GM12892 (cell line): ENCODE measurements around the gene SATB2.

Experiments used
- DNase-seq: peaks from one replicate; pipeline ENCODE4 v3.0.0; 2011; ENCODE audit not compliant: insufficient read length
- FAIRE-seq: peaks from 2 replicates; lab custom pipeline; 2011; peaks lifted over from hg19 to GRCh38; lab: Jason Lieb, UNC
- POLR2A ChIP-seq: IDR thresholded peaks from 2 replicates; pipeline ENCODE4 v1.6.1; 2011; ENCODE audit warnings: low read depth, low read length, control low read depth
- POLR2AphosphoS5 ChIP-seq: IDR thresholded peaks from 2 replicates; pipeline ENCODE4 v1.6.1; 2011; ENCODE audit warnings: low read depth, low read length, control low read depth
- TAF1 ChIP-seq: IDR thresholded peaks from 2 replicates; pipeline ENCODE4 v1.6.1; 2011; ENCODE audit warnings: low read depth, mild to moderate bottlenecking, control low read depth, low read length, borderline replicate concordance

The SATB2 gene

GRCh38 chr2:199439542-199439941, 18.2 kb downstream of the SATB2 start:
- DNase-seq: no peak
- TF ChIP-seq TAF1 (no peak), POLR2A (no peak), POLR2AphosphoS5 (no peak)
- no peak for FAIRE-seq

- no peak for FAIRE-seq
- TF ChIP-seq TAF1 (no peak), POLR2A (no peak), POLR2AphosphoS5 (no peak)
- DNase-seq: no peak
These were observed 18.7 kb downstream of the SATB2 start for GRCh38 chr2:199439066-199439465.

- FAIRE-seq: no peak
- DNase-seq: no peak
- no peak for TF ChIP-seq POLR2AphosphoS5
- TF ChIP-seq POLR2A: no peak
- TF ChIP-seq TAF1: no peak
These were observed 23.2 kb downstream of the SATB2 start for GRCh38 chr2:199434555-199434954.

GRCh38 chr2:199433204-199433832, 24.4 kb downstream of the SATB2 start:
- no peak for TF ChIP-seq TAF1
- TF ChIP-seq POLR2A: no peak
- no peak for TF ChIP-seq POLR2AphosphoS5
- no peak for FAIRE-seq
- no peak for DNase-seq

GRCh38 chr2:199431746-199432213, 26.0 kb downstream of the SATB2 start:
- no peak for DNase-seq
- no peak for FAIRE-seq
- no peak for TF ChIP-seq TAF1
- TF ChIP-seq POLR2A: no peak
- no peak for TF ChIP-seq POLR2AphosphoS5

GRCh38 chr2:199430214-199430613, 27.5 kb downstream of the SATB2 start:
- no peak for FAIRE-seq
- TF ChIP-seq TAF1: no peak
- TF ChIP-seq POLR2AphosphoS5: no peak
- TF ChIP-seq POLR2A: no peak
- DNase-seq: no peak

- no peak for DNase-seq
- no peak for FAIRE-seq
- no peak for TF ChIP-seq POLR2A
- no peak for TF ChIP-seq POLR2AphosphoS5
- TF ChIP-seq TAF1: no peak
These were observed 29.4 kb downstream of the SATB2 start for GRCh38 chr2:199428291-199428690.

GRCh38 chr2:199424160-199424559, 33.6 kb downstream of the SATB2 start:
- DNase-seq (no peak), FAIRE-seq (no peak)
- no peak for TF ChIP-seq POLR2AphosphoS5
- no peak for TF ChIP-seq TAF1
- TF ChIP-seq POLR2A: no peak

GRCh38 chr2:199419428-199419827, 38.3 kb downstream of the SATB2 start:
- TF ChIP-seq POLR2A (no peak), TAF1 (no peak), POLR2AphosphoS5 (no peak)
- FAIRE-seq (no peak), DNase-seq (no peak)

- no peak for DNase-seq
- no peak for FAIRE-seq
- TF ChIP-seq TAF1 (no peak), POLR2A (no peak), POLR2AphosphoS5 (no peak)
These were observed 43.3 kb downstream of the SATB2 start for GRCh38 chr2:199414465-199414864.

GRCh38 chr2:199414001-199414400, 43.7 kb downstream of the SATB2 start:
- TF ChIP-seq POLR2A (no peak), TAF1 (no peak), POLR2AphosphoS5 (no peak)
- FAIRE-seq (no peak), DNase-seq (no peak)

GRCh38 chr2:199409759-199410529, 47.8 kb downstream of the SATB2 start:
- no peak for DNase-seq
- FAIRE-seq: no peak
- no peak for TF ChIP-seq TAF1
- no peak for TF ChIP-seq POLR2A
- TF ChIP-seq POLR2AphosphoS5: no peak
